DOHH2 (cell line): ENCODE results near the gene GPR3.

Source experiments
- CTCF ChIP-seq: fragments of 200-600 bp; sonication (generic); IDR thresholded peaks from one replicate; pipeline ENCODE4 v1.5.1; 2014; ENCODE audit warnings: antibody characterized with exemption, mild to moderate bottlenecking, low read depth, low read length; ENCODE audit not compliant: poor library complexity, severe bottlenecking
- EZH2phosphoT487 ChIP-seq: fragments of 200-600 bp; sonication (generic); IDR thresholded peaks from 2 replicates; pipeline ENCODE4 v1.6.1; 2017; ENCODE audit warnings: borderline replicate concordance, mild to moderate bottlenecking, antibody characterized with exemption, low read length, moderate library complexity, mixed read lengths

- no peak for TF ChIP-seq CTCF
- TF ChIP-seq EZH2phosphoT487 = no peak
These were observed 26.4 kb upstream of the GPR3 start for GRCh38 chr1:27366113-27366410.
